ENCODE data around the gene MARK2. TPM values are rescaled to one million over a fixed set of nuclear protein-coding genes. Genes with fewer than 3 reads are reported as not detected.

The MARK2 gene
- total RNA-seq, 2 donors from 2014 or later = 20.2 to 25.5 TPM

DNA sequence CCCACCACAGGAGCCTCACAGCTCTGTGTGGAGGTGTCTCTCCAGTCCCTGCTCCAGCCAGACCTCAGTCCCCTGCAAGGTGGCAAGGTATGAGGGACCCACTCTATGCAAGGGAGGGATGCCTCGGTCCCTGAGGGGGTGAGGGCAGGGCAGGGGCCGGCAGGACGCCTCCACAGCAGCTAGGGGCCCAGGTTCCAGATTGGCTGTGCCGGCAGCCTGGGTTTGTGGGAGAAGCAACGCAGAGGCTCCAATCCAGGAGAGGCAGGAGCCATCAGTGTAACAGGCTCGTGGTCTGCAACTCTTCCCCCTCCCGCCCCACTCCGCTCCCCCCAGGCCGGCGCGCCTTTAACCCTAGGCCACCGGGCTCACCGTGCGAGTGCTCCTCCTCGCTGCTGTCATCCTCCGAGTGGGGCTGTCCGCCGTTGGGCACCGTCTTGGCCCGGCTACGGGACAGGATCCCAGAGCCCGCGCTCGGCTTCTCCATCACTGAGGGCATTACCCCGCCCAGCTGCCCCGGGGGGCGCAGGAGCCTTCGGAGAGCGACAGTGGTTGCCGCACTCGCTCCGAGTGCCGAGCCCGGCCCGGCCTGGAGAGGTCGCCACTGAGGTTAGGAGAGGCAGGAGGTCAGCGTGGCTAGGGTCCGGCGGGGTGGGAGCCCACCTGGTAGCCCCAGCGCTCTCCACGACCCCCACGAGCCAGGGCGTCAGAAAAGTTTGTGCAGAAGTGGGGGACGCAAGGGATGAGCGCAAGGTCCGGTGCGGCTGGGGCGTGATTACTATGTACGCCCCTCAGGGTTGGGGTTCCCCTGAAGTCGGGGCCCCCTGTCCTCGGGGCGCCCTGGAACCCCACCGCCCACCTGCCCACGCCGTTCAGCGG lies 77.3 kb downstream of the MARK2 start:
- no peaks in the 10 kb centered on the region for H3K27me3 ChIP-seq (replicated peaks; ENCODE audit: insufficient read depth)
- peaks cover 39 to 60% of the 10 kb centered on the region in 2 donors for H3K4me1 ChIP-seq (ENCODE audit: control insufficient read depth in 1 of 2, low read depth in 2 of 2)

DNA sequence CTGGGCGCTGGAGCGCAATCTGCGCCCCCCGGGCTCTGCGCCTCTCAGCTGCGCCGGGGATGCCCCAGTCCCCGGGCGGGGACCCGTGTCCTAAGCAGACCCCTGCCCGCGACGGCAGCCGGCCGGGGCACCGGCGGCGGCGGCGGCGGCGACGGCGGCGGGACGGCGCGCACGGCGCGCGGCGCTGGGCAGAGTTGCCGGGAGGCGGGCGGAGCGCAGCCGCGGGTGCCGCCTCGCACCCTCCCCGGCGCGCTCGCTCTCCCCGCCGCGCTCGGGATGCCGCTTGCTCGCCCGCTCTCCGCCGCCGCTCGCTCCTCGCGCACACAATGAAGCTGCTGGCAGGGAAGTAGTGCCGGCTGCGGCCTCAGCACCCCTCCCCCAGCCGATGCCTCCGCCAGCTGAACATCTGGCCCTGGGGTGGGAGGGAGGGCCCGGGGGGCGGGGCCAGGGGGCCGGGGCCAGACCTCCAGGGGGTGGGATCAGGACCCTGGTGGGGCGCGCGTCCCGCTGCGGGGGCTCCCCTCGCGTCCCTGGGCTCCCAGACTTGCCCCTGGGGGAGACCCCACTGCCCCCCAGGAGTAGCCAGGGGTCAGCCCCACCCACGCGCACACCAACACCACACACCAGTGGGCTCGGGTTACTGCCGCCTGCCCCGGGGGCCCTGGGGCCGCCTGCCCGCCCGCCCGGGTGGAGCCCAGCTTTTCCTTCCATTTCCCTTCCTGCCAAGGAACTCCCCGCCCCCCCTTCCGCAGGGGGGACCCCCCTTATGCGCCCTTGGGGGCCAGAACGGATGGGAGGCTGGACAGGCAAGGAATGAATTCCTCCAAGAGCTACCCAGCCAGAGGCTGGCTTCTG lies 78.2 kb downstream of the MARK2 start, which contains the start of gene RCOR2:
RCOR2 (minus strand) TSS at position 328 of the 855 bp plus-strand sequence. CDS start 708 bp downstream, outside the sequence.
- peaks cover 39 to 58% of the 10 kb centered on the region in 2 donors for H3K4me1 ChIP-seq (ENCODE audit: control insufficient read depth in 1 of 2, low read depth in 2 of 2)
- ATAC-seq (ENCODE audit: insufficient number of reproducible peaks, low FRiP score, low read depth) = no peak

More for the DNA sequence above, 77.3 kb downstream of the MARK2 start:
- Histone ChIP-seq H3K9me3 (no peaks in the 10 kb centered on the region), H3K27ac (peak overlapping the region; percentile 29 to 64), H3K4me3 (peak overlapping the region; percentile 73), H3K36me3 (no peaks in the 10 kb centered on the region)
- no peak for ATAC-seq (ENCODE audit: insufficient number of reproducible peaks, low FRiP score, low read depth)
- no peak for DNase-seq (ENCODE audit: low spot score)
- TF ChIP-seq, protein P1, sequence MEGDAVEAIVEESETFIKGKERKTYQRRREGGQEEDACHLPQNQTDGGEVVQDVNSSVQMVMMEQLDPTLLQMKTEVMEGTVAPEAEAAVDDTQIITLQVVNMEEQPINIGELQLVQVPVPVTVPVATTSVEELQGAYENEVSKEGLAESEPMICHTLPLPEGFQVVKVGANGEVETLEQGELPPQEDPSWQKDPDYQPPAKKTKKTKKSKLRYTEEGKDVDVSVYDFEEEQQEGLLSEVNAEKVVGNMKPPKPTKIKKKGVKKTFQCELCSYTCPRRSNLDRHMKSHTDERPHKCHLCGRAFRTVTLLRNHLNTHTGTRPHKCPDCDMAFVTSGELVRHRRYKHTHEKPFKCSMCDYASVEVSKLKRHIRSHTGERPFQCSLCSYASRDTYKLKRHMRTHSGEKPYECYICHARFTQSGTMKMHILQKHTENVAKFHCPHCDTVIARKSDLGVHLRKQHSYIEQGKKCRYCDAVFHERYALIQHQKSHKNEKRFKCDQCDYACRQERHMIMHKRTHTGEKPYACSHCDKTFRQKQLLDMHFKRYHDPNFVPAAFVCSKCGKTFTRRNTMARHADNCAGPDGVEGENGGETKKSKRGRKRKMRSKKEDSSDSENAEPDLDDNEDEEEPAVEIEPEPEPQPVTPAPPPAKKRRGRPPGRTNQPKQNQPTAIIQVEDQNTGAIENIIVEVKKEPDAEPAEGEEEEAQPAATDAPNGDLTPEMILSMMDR (IDR thresholded peaks at IDR 0.05) = peak; percentile 49

DNA sequence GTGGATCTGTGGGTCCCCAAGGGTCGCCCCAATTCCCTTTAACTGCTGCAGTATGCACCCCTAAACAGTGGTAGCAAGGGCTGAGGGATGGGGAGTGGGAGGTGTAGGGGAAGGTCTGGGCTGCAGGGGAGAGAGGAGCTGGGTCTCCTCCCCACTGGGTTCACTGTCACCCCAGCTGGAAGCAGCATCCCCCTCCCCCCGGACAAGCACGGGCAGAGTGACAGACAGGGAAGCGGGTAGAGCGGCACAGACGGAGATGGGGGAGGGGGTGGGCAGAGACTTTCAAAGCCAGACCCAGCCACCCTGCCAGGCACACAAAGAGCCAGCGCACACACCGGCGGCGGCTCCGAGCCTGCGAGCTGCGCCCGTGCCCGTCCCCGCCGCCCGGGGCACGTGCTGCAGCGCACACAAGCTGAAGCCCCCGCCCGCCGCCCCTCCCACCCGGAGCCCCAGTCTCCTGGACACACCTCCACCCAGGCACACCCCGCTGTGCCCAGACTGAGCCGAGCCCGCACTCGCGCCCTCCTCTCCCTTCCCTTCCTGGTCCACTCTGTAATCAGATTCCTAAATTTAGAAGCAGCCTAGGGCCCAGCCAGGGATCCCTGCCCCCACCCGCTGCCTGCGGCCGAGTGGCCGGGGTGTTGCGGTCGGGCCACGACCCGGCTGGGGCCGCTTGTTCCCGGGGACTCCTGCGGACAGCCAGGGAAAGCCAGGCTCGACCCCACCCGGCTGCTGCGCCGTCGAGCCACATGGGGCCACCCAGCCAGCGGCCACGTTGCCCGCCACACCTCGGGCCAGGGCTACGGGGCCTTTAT lies 79.0 kb downstream of the MARK2 start:
- peak; percentile 35 for ATAC-seq (ENCODE audit: insufficient number of reproducible peaks, low FRiP score, low read depth)
- H3K36me3 ChIP-seq = no peaks in the 10 kb centered on the region
- H3K27me3 ChIP-seq (replicated peaks; ENCODE audit: insufficient read depth) = no peaks in the 10 kb centered on the region
- DNase-seq (ENCODE audit: low spot score) = no peak
- H3K4me3 ChIP-seq = peak overlapping the region; percentile 73
- peak overlapping the region; percentile 88 for H3K27ac ChIP-seq
- TF ChIP-seq, protein P1 (IDR thresholded peaks at IDR 0.05) = no peak
- H3K4me1 ChIP-seq (ENCODE audit: control insufficient read depth in 1 of 2, low read depth in 2 of 2) = peaks cover 39 to 58% of the 10 kb centered on the region in 2 donors
- H3K9me3 ChIP-seq = no peaks in the 10 kb centered on the region

More for the DNA sequence above, 78.2 kb downstream of the MARK2 start, which contains the start of gene RCOR2:
- Histone ChIP-seq H3K9me3 (no peaks in the 10 kb centered on the region), H3K27ac (peak within 1 kb of the TSS; percentile 88), H3K36me3 (no peaks in the 10 kb centered on the region), H3K4me3 (peak within 1 kb of the TSS; percentile 73), H3K27me3 (replicated peaks; ENCODE audit: insufficient read depth) (no peaks in the 10 kb centered on the region)
- DNase-seq (ENCODE audit: low spot score) = no peak
- TF ChIP-seq, protein P1 (IDR thresholded peaks at IDR 0.05) = no peak

DNA sequence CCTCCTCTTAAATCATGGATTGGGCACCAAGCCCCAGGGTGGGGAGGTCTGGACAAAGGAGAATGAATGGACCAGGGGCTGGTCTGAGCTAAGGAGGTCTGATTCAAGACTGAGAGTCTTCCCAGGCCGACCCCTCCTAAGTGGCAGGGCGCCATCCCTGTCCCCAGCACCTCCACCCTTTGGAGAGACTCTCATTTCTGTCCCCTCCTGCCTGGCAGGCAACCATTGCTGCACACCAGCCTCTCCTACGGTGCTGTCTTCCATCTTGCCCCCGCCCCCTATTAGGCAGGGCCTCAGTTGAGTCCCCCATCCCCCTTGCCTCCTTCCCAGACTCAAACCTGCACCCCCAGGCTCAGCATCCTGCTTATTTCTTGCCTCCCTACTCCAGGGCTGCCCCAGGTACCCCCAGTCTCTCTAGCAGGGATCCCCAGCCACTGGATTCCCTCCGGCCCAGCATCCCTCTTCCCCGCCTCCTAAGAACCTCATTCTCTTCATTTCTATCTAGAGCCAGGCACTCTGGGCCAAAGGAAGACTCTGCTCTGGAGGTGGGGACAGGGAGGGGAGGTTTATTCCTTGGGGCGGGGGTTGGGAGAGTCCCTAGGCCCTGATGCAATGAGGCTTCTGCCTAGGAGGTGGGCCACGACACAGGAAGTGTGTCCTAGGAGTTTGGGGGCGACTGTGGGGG lies 79.7 kb downstream of the MARK2 start:
- Histone ChIP-seq H3K4me3 (peak overlapping the region; percentile 73), H3K4me1 (ENCODE audit: control insufficient read depth in 1 of 2, low read depth in 2 of 2) (peaks cover 39 to 58% of the 10 kb centered on the region in 2 donors)

More for the DNA sequence above, 79.7 kb downstream of the MARK2 start:
- TF ChIP-seq, protein P1 (IDR thresholded peaks at IDR 0.05) = no peak
- Histone ChIP-seq H3K9me3 (no peaks in the 10 kb centered on the region), H3K27me3 (replicated peaks; ENCODE audit: insufficient read depth) (no peaks in the 10 kb centered on the region), H3K27ac (peak overlapping the region; percentile 88), H3K36me3 (no peaks in the 10 kb centered on the region)
- ATAC-seq (ENCODE audit: insufficient number of reproducible peaks, low FRiP score, low read depth) (no peak), DNase-seq (ENCODE audit: low spot score) (no peak)
